ENCODE data around the gene SCFD1. TPM values are rescaled to one million over a fixed set of nuclear protein-coding genes. Genes with fewer than 3 reads are reported as not detected.
"Not testable (repeated sequence)": the region's sequence is repeated elsewhere in the genome, so short reads cannot be mapped to it uniquely, and the experiment has no call there.

Gene SCFD1
- total RNA-seq, 2 experiments from 2014 or later = 65.1 to 72.6 TPM

GRCh38 chr14:30681752-30682355 is 59.7 kb downstream of the SCFD1 start:
- ChIA-PET POLR2A (interaction anchor here (0.8 to 1.3 kb wide), 3 partner anchors 20 to 29 kb away, joined by 3 to 4 read pairs (median 3); no protein-coding TSS in a partner anchor), CTCF (ENCODE audit: unreplicated experiment) (no interaction called here)
- H3K36me3 ChIP-seq (ENCODE audit: insufficient read depth, low read length) = peaks cover 40% of the 10 kb centered on the region
- H3K9me2 ChIP-seq (ENCODE audit: insufficient read depth, low read length) = no peaks in the 10 kb centered on the region; the same call in 1 of the 2 replicates
- no peak overlapping the region for H3K4me2 ChIP-seq (ENCODE audit: low read length)
- no peak overlapping the region for H3K4me3 ChIP-seq (ENCODE audit: low read depth, low read length, poor library complexity, severe bottlenecking)
- intact Hi-C loops (cut with micrococcal nuclease; ENCODE audit: unreplicated experiment) = no loop called here
- no peaks in the 10 kb centered on the region for H3K9me3 ChIP-seq (ENCODE audit: low read length)
- H3K79me2 ChIP-seq (ENCODE audit: insufficient read depth, low read depth, low read length) = no peaks in the 10 kb centered on the region
- peak; percentile 11 for DNase-seq (ENCODE audit: low spot score)
- no peaks in the 10 kb centered on the region for H4K20me1 ChIP-seq (ENCODE audit: insufficient read depth, low read length)
- H2AFZ ChIP-seq (ENCODE audit: low read length) = no peak overlapping the region
- H3K4me1 ChIP-seq (ENCODE audit: insufficient read depth, low read length, poor library complexity, severe bottlenecking) = no peaks in the 10 kb centered on the region
- H3K27ac ChIP-seq (ENCODE audit: low read depth, low read length, poor library complexity, severe bottlenecking) = no peak overlapping the region
- no TSS peak for BruUV-seq (replicated peaks)
- TF ChIP-seq CTCF (conservative IDR thresholded peaks at IDR 0.05; ENCODE audit: low read length) = peak; percentile 82
- TF ChIP-seq EZH2phosphoT487 (IDR thresholded peaks at IDR 0.05; ENCODE audit: borderline replicate concordance, low read depth, low read length) = no peak

GRCh38 chr14:30690487-30691355 is 68.6 kb downstream of the SCFD1 start:
- 0 out of 2 replicates have a peak, but pooled peaks have one; percentile 20 for TF ChIP-seq CTCF (conservative IDR thresholded peaks at IDR 0.05; ENCODE audit: low read length)
- Histone ChIP-seq H2AFZ (ENCODE audit: low read length) (peak overlapping the region; percentile 63; the same call in 1 of the 2 replicates), H3K4me2 (ENCODE audit: low read length) (peak overlapping the region; percentile 66), H3K4me3 (ENCODE audit: low read depth, low read length, poor library complexity, severe bottlenecking) (peak overlapping the region; percentile 64), H3K27ac (ENCODE audit: low read depth, low read length, poor library complexity, severe bottlenecking) (peak overlapping the region; percentile 75), H3K36me3 (ENCODE audit: insufficient read depth, low read length) (peaks cover 16% of the 10 kb centered on the region; the same call in 1 of the 2 replicates)
- H3K9me3 ChIP-seq (ENCODE audit: low read length); CTCF ChIA-PET (ENCODE audit: unreplicated experiment); H3K9me2 ChIP-seq (ENCODE audit: insufficient read depth, low read length); intact Hi-C loops (cut with micrococcal nuclease; ENCODE audit: unreplicated experiment); H3K79me2 ChIP-seq (ENCODE audit: insufficient read depth, low read depth, low read length); H3K4me1 ChIP-seq (ENCODE audit: insufficient read depth, low read length, poor library complexity, severe bottlenecking); H4K20me1 ChIP-seq (ENCODE audit: insufficient read depth, low read length): not testable (repeated sequence)
- TSS peak; percentile 55 for BruUV-seq (replicated peaks)
- peak; percentile 38 for DNase-seq (ENCODE audit: low spot score)
- POLR2A ChIA-PET = interaction anchor here (0.8 to 1.9 kb wide), 3 partner anchors 11 to 68 kb away, joined by 3 to 7 read pairs (median 5); partner anchors contain the start of gene SCFD1
